ENCODE results near the gene RGS7. TPM values are rescaled to one million over a fixed set of nuclear protein-coding genes. Genes with fewer than 3 reads are reported as not detected.

Gene RGS7
- total RNA-seq (not detected), polyA plus RNA-seq (0.02 TPM)
- long read RNA-seq, donor 1: 0 reads
- long read RNA-seq, donor 2: 0 reads
- long read RNA-seq, donor 3: 0 reads
- long read RNA-seq, donor 4: 0 reads

DNA sequence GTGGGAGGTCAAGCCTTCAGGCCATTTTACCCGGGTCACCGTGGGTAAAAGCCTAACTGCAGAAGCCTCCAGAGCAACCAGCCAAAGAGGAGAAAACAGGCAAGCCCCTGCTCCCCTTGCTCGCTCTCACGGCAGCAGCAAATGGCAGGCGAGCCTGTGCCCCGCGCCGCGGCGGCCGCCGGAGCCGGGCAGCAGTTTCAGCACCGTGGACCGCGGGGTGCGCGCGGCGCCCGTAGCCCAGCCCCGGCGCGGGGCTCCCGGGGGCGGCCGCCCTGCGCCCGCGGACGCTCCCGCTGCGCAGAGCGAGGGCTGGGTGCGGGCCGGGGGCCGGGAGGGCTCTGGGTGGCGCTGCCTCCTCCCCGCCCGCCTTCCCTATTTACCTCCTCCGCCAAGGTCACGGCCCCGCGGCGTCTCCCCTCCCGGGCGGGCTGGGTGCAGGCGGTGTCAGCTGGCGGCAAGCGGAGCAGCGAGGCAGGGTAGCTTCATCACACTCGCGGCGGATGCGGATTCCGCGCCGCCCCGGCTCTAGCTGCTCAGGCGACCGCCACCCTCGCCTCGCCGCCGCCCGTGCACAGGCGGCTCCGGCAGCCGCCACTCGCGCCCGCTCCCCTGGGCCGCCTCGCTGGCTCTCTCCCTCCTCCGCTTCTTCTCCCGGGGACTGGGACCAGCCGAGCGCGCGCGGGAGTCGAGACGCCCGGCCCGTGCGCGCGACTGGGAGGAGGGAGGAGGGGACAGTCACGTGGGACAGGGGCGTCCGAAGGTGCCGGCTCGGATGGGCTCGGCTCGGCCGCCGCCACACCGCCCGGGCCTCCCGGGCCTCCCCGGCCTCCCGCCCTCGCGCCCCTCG lies at the start of gene RGS7:
TSS of gene RGS7 (minus strand) at position 687 of the 847 bp plus-strand sequence.
- H3K9me3 ChIP-seq (ENCODE audit: control insufficient read depth, low read length): no peaks in the 10 kb centered on the region
- ATAC-seq (peak; percentile 79 to 94), DNase-seq (peak; percentile 38 to 63 (median 62))
- WGBS: under 1% methylated on average over 105 of the region's 105 CpGs
- intact Hi-C loops (cut with DNase I): no loop called here
- H3K27ac ChIP-seq (ENCODE audit: low read length): no peak within 1 kb of the TSS
- H3K4me3 ChIP-seq (ENCODE audit: low read length): peak within 1 kb of the TSS; percentile 42
- no peaks in the 10 kb centered on the region for H3K27me3 ChIP-seq (ENCODE audit: control insufficient read depth, insufficient read depth)
- no peaks in the 10 kb centered on the region for H3K4me1 ChIP-seq (ENCODE audit: control insufficient read depth, insufficient read depth, low read length)

DNA sequence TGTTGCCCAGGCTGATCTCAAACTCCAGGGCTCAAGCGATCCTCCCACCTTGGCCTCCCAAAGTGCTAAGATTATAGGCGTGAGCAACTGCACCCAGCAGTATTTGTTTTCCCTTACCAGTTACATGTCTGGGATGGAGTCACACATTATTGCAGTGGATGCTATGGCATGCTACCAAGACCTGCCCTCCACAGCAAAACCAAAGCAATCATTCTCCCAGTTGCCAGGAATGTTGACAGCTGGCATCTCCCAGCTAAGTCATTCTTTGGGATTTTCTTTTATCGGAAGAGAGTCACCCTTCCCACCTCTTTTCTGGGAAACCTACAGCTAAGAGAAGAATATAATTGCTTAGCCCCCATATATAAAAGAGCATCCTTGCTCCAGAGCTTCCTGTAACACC lies 49.4 kb upstream of the RGS7 start:
- ATAC-seq (no peak), DNase-seq (no peak)
- no peaks in the 10 kb centered on the region for H3K4me1 ChIP-seq (ENCODE audit: control insufficient read depth, insufficient read depth, low read length)
- 88% methylated on average over 3 of the region's 3 CpGs for WGBS
- H3K9me3 ChIP-seq (ENCODE audit: control insufficient read depth, low read length): peaks cover 2% of the 10 kb centered on the region
- no peak overlapping the region for H3K27ac ChIP-seq (ENCODE audit: low read length)
- H3K4me3 ChIP-seq (ENCODE audit: low read length): no peak overlapping the region
- H3K27me3 ChIP-seq (ENCODE audit: control insufficient read depth, insufficient read depth): no peaks in the 10 kb centered on the region
- intact Hi-C loops (cut with DNase I): no loop called here

DNA sequence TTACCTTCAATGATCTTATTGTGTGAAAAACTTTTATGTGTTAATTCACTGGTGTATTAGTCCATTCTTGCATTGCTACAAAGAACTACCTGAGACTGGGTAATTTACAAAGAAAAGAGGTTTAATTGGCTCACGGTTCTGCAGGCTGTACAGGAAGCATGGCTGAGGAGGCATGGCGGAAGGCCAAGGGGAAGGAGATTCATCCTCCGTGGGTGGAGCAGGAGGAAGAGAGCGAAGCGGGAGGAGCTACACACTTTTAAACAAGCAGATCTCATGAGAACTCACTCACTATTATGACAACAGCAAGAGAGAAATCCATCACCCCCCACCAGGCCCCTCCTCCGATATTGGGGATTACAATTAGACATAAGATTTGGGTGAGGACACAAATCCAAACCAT lies 44.2 kb upstream of the RGS7 start:
- no peak for ATAC-seq
- H3K27ac ChIP-seq (ENCODE audit: low read length): no peak overlapping the region
- H3K4me3 ChIP-seq (ENCODE audit: low read length): no peak overlapping the region
- no peak for DNase-seq
- WGBS: 68% methylated on average over 6 of the region's 6 CpGs
- no peaks in the 10 kb centered on the region for H3K27me3 ChIP-seq (ENCODE audit: control insufficient read depth, insufficient read depth)
- intact Hi-C loops (cut with DNase I): no loop called here
- no peaks in the 10 kb centered on the region for H3K9me3 ChIP-seq (ENCODE audit: control insufficient read depth, low read length)
- H3K4me1 ChIP-seq (ENCODE audit: control insufficient read depth, insufficient read depth, low read length): no peaks in the 10 kb centered on the region

DNA sequence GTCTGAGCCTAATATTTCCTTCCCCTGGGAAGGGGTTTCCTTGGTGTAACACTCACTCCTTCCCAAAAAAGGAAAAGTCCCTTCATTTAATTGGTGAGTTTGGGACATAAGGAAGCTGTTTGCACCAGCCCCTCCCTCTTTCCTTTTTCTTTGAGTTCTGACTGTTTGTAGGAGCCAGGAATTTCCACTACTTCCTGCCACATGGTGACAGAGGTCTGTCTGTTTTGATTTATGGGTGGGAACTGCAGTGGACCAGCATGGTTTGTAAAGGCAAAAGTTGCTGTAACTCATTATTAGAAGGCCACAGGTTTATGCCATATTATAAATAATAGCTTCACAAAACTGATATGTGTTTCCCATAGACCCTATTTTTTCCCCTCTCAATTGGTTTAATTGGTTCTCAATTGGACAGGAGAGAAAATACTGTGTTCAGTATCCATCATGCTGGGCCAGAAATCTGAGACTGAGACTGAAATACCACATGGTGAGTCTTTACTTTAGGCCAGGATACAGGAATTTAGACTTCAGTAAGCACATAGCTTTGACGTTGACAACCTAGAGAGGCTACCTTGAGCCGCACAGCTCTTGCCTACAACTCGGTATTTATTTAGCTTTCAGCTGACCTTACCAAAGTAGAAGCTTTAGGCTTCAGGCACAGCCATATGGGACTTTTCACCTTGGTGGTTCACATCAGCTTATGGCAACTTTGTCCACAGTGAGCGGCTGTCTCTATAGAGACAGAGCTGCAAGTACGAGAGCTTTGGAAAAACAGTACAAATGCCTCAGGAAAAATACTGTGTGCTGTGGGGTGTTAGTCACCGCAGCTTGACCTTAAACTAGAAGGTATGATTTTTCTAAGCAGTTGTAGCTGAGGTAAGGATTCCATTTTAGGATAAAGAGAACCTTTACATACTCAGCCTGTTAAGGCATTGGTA lies 40.0 kb upstream of the RGS7 start:
- H3K4me1 ChIP-seq (ENCODE audit: control insufficient read depth, insufficient read depth, low read length): no peaks in the 10 kb centered on the region
- ATAC-seq (no peak), DNase-seq (no peak)
- intact Hi-C loops (cut with DNase I): no loop called here
- 68% methylated on average over 6 of the region's 6 CpGs for WGBS
- no peaks in the 10 kb centered on the region for H3K27me3 ChIP-seq (ENCODE audit: control insufficient read depth, insufficient read depth)
- no peaks in the 10 kb centered on the region for H3K9me3 ChIP-seq (ENCODE audit: control insufficient read depth, low read length)
- H3K4me3 ChIP-seq (ENCODE audit: low read length): no peak overlapping the region
- no peak overlapping the region for H3K27ac ChIP-seq (ENCODE audit: low read length)

- 65% methylated on average over 5 of the region's 5 CpGs for WGBS
- H3K9me3 ChIP-seq (ENCODE audit: control insufficient read depth, low read length): no peaks in the 10 kb centered on the region
- no peaks in the 10 kb centered on the region for H3K27me3 ChIP-seq (ENCODE audit: control insufficient read depth, insufficient read depth)
- no peaks in the 10 kb centered on the region for H3K4me1 ChIP-seq (ENCODE audit: control insufficient read depth, insufficient read depth, low read length)
- H3K4me3 ChIP-seq (ENCODE audit: low read length): no peak overlapping the region
- DNase-seq: no peak
- no peak overlapping the region for H3K27ac ChIP-seq (ENCODE audit: low read length)
- intact Hi-C loops (cut with DNase I): no loop called here
- no peak for ATAC-seq
Observed at GRCh38 chr1:241391926-241392710, 35.1 kb upstream of the RGS7 start.

GRCh38 chr1:241390526-241390925 lies 33.5 kb upstream of the RGS7 start:
- no peak for DNase-seq
- intact Hi-C loops (cut with DNase I): no loop called here
- Histone ChIP-seq H3K9me3 (ENCODE audit: control insufficient read depth, low read length) (no peaks in the 10 kb centered on the region), H3K27ac (ENCODE audit: low read length) (no peak overlapping the region), H3K27me3 (ENCODE audit: control insufficient read depth, insufficient read depth) (no peaks in the 10 kb centered on the region), H3K4me3 (ENCODE audit: low read length) (no peak overlapping the region), H3K4me1 (ENCODE audit: control insufficient read depth, insufficient read depth, low read length) (no peaks in the 10 kb centered on the region)
- no peak for ATAC-seq
- 75% methylated on average over 2 of the region's 2 CpGs for WGBS

GRCh38 chr1:241389400-241389799 lies 32.4 kb upstream of the RGS7 start:
- ATAC-seq (no peak), DNase-seq (no peak)
- Histone ChIP-seq H3K4me1 (ENCODE audit: control insufficient read depth, insufficient read depth, low read length) (no peaks in the 10 kb centered on the region), H3K4me3 (ENCODE audit: low read length) (no peak overlapping the region), H3K27ac (ENCODE audit: low read length) (no peak overlapping the region), H3K9me3 (ENCODE audit: control insufficient read depth, low read length) (no peaks in the 10 kb centered on the region), H3K27me3 (ENCODE audit: control insufficient read depth, insufficient read depth) (no peaks in the 10 kb centered on the region)
- intact Hi-C loops (cut with DNase I): no loop called here
- WGBS: 62% methylated on average over 3 of the region's 3 CpGs

DNA sequence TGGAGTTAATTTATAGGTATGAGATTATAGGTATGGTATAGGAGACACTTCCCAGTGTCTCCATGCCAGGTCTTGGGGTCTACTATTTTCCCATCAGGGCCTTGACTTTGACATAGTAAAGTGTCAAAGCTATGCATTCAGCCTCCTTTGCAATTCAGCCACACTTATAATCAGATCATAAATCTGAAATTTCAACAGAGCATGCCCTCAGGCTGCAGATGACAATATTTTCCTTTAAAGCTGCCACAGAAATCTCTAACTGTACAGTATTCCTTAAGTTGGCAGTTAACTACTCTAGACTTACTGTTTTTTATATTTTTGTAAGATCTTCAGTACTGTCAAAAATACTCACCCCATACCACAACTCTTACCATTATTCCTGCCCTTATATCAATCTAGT lies 30.2 kb upstream of the RGS7 start:
- H3K4me3 ChIP-seq (ENCODE audit: low read length): no peak overlapping the region
- no peaks in the 10 kb centered on the region for H3K27me3 ChIP-seq (ENCODE audit: control insufficient read depth, insufficient read depth)
- H3K4me1 ChIP-seq (ENCODE audit: control insufficient read depth, insufficient read depth, low read length): no peaks in the 10 kb centered on the region
- intact Hi-C loops (cut with DNase I): no loop called here
- H3K27ac ChIP-seq (ENCODE audit: low read length): no peak overlapping the region
- no peaks in the 10 kb centered on the region for H3K9me3 ChIP-seq (ENCODE audit: control insufficient read depth, low read length)
- no peak for ATAC-seq
- no peak for DNase-seq

DNA sequence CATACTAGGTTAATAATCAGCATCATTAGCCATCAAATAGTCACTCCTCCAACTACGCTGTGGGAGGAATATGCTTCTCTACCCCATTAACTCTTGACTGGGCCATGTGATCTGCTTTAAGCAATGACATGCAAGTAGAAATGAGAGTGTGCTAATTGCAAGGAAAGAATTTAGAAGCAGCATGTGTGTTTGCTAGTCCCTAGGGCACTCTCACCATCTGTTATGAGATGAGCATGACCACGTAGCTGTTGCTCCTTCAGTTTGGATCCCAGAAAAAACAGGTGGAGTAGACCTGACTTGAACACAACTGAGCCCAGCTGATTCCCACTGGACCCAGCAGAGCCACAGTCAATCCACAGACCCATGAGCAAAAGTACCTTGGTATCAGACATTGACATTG lies 19.7 kb upstream of the RGS7 start:
- Histone ChIP-seq H3K27me3 (ENCODE audit: control insufficient read depth, insufficient read depth) (no peaks in the 10 kb centered on the region), H3K9me3 (ENCODE audit: control insufficient read depth, low read length) (no peaks in the 10 kb centered on the region), H3K27ac (ENCODE audit: low read length) (no peak overlapping the region), H3K4me1 (ENCODE audit: control insufficient read depth, insufficient read depth, low read length) (no peaks in the 10 kb centered on the region), H3K4me3 (ENCODE audit: low read length) (no peak overlapping the region)
- ATAC-seq: no peak
- 60% methylated on average over 2 of the region's 2 CpGs for whole genome bisulfite sequencing
- intact Hi-C loops (cut with DNase I): no loop called here
- no peak for DNase-seq

DNA sequence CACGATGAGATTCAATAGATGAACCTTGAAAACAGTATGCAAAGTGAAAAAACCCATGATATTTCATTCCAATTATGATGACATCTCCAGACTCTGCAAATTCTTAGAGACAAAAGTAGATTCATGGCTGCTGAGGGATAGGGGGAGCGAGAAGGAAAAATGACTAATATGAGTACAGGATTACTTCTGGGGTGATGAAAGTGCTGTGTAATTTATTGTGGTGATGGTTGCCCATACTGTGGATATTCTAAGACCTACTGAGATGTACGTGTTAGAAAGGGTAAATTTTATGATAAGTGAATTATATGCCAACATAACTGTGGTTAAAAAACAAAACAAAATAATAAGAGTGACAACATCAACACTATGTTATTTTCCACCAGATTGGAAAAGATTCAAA lies 18.9 kb upstream of the RGS7 start:
- Histone ChIP-seq H3K4me3 (ENCODE audit: low read length) (no peak overlapping the region), H3K4me1 (ENCODE audit: control insufficient read depth, insufficient read depth, low read length) (no peaks in the 10 kb centered on the region), H3K9me3 (ENCODE audit: control insufficient read depth, low read length) (no peaks in the 10 kb centered on the region), H3K27ac (ENCODE audit: low read length) (no peak overlapping the region), H3K27me3 (ENCODE audit: control insufficient read depth, insufficient read depth) (no peaks in the 10 kb centered on the region)
- intact Hi-C loops (cut with DNase I): no loop called here
- no peak for ATAC-seq
- no peak for DNase-seq
- 65% methylated on average over 3 of the region's 3 CpGs for WGBS
